ENCODE results near the gene RFC5.
A peak's percentile ranks its signal among the peaks of the same experiment; 100 is the strongest.

The RFC5 gene

DNA sequence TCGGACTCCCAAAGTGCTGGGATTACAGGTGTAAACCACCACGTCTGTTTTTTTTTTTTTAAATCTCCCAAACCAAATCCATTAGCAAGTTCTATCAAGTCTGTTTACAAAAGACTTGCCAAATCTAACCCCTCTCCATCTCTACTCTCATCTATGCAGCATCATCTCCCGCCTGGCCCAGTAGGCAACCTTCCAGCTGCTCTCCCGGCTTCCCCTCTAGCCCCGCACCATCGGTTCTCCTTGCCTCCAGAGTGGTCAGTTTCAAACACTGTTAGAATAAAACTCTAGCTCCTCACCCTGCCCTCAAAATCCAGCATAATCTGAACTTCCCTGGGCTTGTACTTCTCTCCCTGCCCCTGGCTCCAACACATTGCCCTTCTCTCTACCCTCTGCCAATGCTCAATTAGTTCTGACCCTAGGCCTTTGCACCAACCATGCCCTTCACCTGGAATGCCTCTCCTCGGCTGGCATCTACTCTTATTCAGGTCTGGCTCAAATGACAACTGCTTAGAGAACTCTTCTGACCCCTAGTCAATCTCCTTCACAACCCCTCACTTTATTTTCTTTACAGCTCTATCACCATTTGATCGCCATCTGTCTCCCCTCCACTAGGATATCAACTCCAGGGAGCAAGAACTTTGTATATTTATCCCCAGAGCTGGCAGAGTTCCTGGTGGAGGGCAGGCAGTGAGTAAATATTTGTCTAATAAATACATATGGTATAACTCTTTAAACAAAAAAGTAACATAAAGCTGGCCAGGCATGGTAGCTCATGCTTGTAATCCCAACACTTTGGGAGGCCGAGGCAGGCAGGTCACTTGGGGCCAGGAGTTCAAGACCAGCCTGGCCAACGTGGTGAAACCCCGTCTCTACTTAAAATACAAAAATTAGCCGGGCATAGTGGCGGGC, 39.6 kb downstream of the RFC5 start:
- Histone ChIP-seq H3K36me3 (ENCODE audit: control insufficient read depth, insufficient read depth, low read length) (no peaks in the 10 kb centered on the region), H3K9ac (ENCODE audit: low read length) (no peak overlapping the region), H3K27me3 (ENCODE audit: control insufficient read depth, insufficient read depth, low read length) (no peaks in the 10 kb centered on the region), H3K4me3 (ENCODE audit: low read length) (peak overlapping the region; percentile 9), H3K4me1 (ENCODE audit: control insufficient read depth, insufficient read depth, low read length) (peaks cover 66% of the 10 kb centered on the region), H3K9me3 (ENCODE audit: control insufficient read depth, low read length) (no peaks in the 10 kb centered on the region)

DNA sequence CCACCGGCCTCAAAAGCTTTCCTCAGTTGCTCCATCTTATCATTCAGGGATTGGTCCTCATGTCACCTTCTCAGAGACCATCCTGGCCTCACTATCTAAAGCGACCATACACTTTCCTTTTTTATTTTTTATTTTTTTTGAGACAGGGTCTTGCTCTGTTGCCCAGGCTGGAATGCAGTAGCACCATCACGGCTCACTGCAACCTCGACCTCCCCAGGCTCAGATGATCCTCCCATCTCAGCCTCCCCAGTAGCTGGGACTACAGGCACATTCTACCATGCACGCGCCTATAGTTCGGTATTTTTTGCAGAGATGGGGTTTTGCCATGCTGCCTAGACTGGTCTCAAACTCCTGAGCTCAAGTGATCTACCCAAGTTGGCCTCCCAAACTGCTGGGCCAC, 41.7 kb downstream of the RFC5 start:
- Histone ChIP-seq H3K4me3 (ENCODE audit: low read length) (no peak overlapping the region), H3K36me3 (ENCODE audit: control insufficient read depth, insufficient read depth, low read length) (no peaks in the 10 kb centered on the region), H3K9ac (ENCODE audit: low read length) (no peak overlapping the region), H3K9me3 (ENCODE audit: control insufficient read depth, low read length) (no peaks in the 10 kb centered on the region), H3K4me1 (ENCODE audit: control insufficient read depth, insufficient read depth, low read length) (peaks cover 59% of the 10 kb centered on the region), H3K27me3 (ENCODE audit: control insufficient read depth, insufficient read depth, low read length) (no peaks in the 10 kb centered on the region)

DNA sequence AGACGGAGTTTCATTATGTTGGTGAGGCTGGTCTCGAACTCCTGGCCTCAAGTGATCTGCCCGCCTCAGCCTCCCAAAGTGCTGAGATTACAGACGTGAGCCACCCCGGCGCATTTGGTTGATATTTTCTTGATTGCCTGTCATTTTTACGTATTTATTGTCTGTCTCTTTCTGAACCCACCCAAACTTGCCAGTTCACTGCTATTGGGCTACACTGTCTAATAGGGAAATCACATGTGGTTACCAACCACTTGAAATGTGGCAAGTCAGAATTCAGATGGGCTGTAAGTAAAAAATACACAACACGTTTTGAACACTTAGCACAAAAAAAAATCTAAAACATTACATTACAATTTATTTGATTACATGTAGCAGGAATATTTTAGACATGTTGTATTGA, 42.4 kb downstream of the RFC5 start:
- no peaks in the 10 kb centered on the region for H3K27me3 ChIP-seq (ENCODE audit: control insufficient read depth, insufficient read depth, low read length)
- H3K9me3 ChIP-seq (ENCODE audit: control insufficient read depth, low read length), result no peaks in the 10 kb centered on the region
- no peaks in the 10 kb centered on the region for H3K36me3 ChIP-seq (ENCODE audit: control insufficient read depth, insufficient read depth, low read length)
- no peak overlapping the region for H3K4me3 ChIP-seq (ENCODE audit: low read length)
- peak overlapping the region; percentile 97 for H3K9ac ChIP-seq (ENCODE audit: low read length)
- peaks cover 59% of the 10 kb centered on the region for H3K4me1 ChIP-seq (ENCODE audit: control insufficient read depth, insufficient read depth, low read length)

DNA sequence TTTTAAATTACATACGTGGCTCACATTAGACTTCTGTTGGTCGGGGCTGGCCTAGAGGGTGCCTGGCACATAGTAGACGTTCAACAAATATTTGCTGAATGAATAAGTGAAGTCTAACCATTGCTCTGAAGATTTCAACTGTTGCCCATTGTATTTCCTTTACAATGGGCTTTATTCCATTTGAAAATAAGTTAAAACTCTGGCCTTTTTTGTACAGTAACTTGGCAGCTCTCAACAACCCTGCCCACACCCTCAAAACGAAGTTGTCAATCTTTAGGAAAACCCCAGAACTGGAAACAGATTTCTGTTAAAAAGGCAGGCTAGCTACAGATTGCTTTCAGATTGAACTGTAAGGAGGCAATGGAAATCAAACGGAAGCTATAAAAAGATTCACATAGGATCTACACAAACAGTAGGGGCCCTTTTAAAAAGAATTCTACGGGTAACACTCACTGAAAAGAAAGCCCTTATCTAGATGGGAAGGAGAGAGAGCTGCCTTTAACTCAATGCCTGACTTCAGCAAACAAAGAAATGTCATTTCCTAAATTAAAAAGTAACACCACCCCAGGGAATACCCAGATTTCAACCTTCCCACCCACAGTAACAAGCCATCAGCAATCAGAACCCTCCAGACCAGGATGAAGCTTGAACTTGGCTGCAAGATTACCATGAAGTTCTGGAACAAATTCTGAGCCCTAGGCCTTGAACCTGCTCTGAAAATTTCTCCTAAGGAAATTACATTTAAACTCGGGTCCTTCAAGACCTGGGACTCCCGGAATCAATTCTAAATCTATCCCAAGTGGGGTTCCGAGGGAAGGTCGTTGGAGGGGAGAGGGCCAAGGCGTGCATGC, 43.1 kb downstream of the RFC5 start:
- Histone ChIP-seq H3K27me3 (ENCODE audit: control insufficient read depth, insufficient read depth, low read length) (no peaks in the 10 kb centered on the region), H3K4me1 (ENCODE audit: control insufficient read depth, insufficient read depth, low read length) (peaks cover 62% of the 10 kb centered on the region), H3K4me3 (ENCODE audit: low read length) (peak overlapping the region; percentile 85)

DNA sequence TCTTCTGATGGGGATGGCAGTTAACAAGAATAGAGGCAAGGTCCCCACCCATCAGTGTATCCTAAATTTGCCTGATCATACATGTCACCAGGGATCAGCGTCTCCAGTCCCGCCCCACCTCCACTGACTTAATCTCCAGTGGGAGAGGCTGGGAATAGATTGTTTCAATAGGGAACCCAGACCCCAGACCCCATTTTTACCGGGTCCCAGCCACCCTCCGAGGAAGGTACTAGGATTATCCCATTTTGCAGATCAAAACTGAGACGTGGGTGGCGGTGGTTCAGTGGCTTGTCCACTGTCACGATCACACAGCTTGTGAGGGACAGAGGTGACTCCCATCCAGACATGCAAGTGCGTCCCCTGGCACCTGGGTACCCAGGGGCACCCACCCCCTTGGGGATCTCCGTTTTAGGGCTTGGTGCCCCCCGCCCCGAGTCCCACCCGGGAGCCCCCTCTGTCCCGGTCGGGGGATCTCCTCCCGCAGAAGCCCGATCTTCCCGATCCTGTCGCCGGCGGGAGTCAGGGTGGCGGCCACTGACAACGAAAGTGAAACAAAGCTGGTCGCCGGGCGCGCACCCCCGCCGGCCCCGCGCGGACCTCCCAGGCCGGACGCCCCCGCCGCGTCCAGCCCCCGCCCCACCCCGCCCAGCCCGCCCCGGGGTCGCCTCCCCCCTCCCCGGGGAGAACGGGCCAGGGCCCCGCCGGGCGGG, 44.0 kb downstream of the RFC5 start:
- H3K4me1 ChIP-seq (ENCODE audit: control insufficient read depth, insufficient read depth, low read length), result peaks cover 62% of the 10 kb centered on the region
- H3K9me3 ChIP-seq (ENCODE audit: control insufficient read depth, low read length), result no peaks in the 10 kb centered on the region
- no peaks in the 10 kb centered on the region for H3K36me3 ChIP-seq (ENCODE audit: control insufficient read depth, insufficient read depth, low read length)
- no peaks in the 10 kb centered on the region for H3K27me3 ChIP-seq (ENCODE audit: control insufficient read depth, insufficient read depth, low read length)
- H3K9ac ChIP-seq (ENCODE audit: low read length), result peak overlapping the region; percentile 97
- H3K4me3 ChIP-seq (ENCODE audit: low read length), result peak overlapping the region; percentile 85

More for the DNA sequence above, 43.1 kb downstream of the RFC5 start:
- Histone ChIP-seq H3K36me3 (ENCODE audit: control insufficient read depth, insufficient read depth, low read length) (no peaks in the 10 kb centered on the region), H3K9ac (ENCODE audit: low read length) (peak overlapping the region; percentile 97), H3K9me3 (ENCODE audit: control insufficient read depth, low read length) (no peaks in the 10 kb centered on the region)

GRCh38 chr12:118061011-118061872, 44.7 kb downstream of the RFC5 start, which contains the start of gene WSB2:
WSB2 (minus strand) TSS chr12:118061179; CDS start chr12:118061048, 131 bp downstream.
- no peaks in the 10 kb centered on the region for H3K36me3 ChIP-seq (ENCODE audit: control insufficient read depth, insufficient read depth, low read length)
- H3K9ac ChIP-seq (ENCODE audit: low read length), result peak within 1 kb of the TSS; percentile 100
- peaks cover 55% of the 10 kb centered on the region for H3K4me1 ChIP-seq (ENCODE audit: control insufficient read depth, insufficient read depth, low read length)
- H3K27me3 ChIP-seq (ENCODE audit: control insufficient read depth, insufficient read depth, low read length), result no peaks in the 10 kb centered on the region
- no peaks in the 10 kb centered on the region for H3K9me3 ChIP-seq (ENCODE audit: control insufficient read depth, low read length)
- peak within 1 kb of the TSS; percentile 94 for H3K4me3 ChIP-seq (ENCODE audit: low read length)

DNA sequence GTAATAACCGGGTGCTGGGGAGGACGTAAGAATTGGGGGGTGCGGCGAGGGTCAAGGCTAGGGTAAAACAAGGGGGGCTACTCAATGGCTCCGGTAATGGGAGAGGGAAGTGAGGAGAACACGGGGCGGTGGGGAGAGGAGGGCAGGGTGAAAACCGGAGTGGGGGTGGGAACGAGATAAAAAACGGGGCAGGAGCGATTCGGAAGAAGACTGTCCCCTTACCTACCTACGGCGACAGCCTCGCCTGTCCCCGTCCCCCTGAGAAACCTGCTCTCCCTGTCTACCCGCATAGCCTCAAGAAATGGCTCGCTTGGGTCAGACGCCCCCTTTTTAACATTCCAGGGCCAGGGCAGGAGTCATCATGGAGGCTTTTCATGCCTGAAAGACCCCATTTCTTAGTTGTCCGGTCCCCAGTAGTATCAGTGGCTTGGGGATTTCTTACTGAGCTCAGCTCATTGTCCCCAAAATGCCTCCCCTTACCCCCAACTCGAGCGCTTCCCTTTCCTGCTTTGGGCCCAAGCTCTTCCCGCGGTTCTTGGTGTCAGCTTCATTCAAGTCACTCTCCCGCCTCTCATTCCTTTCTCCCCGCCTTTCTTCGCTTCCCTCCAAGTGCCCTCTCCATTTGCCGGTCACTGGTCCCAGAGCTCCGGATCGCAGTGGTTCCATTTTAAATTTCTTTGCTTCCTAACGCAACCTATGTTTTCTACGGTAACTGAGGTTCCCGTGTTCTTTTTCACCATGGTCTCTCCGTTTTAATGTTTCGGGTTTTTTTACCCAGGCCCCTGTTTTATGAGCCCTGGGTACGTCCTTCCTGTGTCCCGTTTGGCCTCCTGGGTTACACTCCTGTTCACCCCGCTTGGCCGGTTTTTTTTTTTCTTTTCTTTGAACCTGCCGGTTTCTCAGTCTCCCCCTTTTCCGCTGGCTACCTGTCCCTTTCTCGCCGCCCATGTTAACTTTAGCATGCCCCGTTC, 45.7 kb downstream of the RFC5 start:
- no peaks in the 10 kb centered on the region for H3K9me3 ChIP-seq (ENCODE audit: control insufficient read depth, low read length)
- no peaks in the 10 kb centered on the region for H3K36me3 ChIP-seq (ENCODE audit: control insufficient read depth, insufficient read depth, low read length)
- peak overlapping the region; percentile 100 for H3K9ac ChIP-seq (ENCODE audit: low read length)
- no peaks in the 10 kb centered on the region for H3K27me3 ChIP-seq (ENCODE audit: control insufficient read depth, insufficient read depth, low read length)
- H3K4me1 ChIP-seq (ENCODE audit: control insufficient read depth, insufficient read depth, low read length), result peaks cover 46% of the 10 kb centered on the region
- peak overlapping the region; percentile 94 for H3K4me3 ChIP-seq (ENCODE audit: low read length)

DNA sequence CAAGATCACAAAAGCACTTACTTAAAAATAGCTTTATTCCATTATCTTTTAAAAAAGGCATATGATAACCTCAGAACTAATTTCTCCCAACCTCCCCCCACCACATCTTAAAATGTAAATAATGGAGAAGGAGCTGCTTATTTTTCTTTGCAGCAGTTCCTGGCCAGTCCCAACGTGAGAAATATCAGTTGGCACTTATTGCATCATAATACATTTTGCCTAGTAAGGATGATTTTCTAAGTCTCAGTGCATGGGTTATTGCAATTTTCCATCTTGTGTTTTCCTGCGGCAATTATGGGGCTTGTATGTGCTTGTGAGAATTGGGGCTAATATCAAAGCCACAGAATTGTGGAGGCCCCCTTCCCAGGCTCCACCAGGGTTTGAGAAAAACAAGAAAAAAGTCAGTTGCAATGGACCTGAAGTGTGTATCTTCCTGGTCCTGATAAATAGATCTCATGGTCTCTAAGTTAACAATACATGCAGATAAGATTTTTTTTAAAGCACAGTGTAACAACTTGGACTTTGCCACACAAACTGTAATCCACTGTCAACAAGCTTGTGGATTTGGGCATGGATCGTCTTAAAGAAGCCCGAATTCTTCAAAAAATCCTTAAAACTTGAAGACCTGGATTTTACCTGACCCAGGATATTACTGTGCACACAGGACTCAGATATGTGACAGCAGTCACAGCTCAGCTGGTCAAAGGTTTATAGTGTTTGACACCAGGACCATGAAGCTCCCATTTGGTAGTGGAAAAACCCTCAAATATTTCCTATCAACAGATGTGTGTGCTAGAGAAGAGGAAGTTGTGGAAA, 47.3 kb downstream of the RFC5 start:
- no peaks in the 10 kb centered on the region for H3K27me3 ChIP-seq (ENCODE audit: control insufficient read depth, insufficient read depth, low read length)
- no peak overlapping the region for H3K9ac ChIP-seq (ENCODE audit: low read length)
- peaks cover 36% of the 10 kb centered on the region for H3K4me1 ChIP-seq (ENCODE audit: control insufficient read depth, insufficient read depth, low read length)
- H3K9me3 ChIP-seq (ENCODE audit: control insufficient read depth, low read length), result no peaks in the 10 kb centered on the region
- H3K36me3 ChIP-seq (ENCODE audit: control insufficient read depth, insufficient read depth, low read length), result no peaks in the 10 kb centered on the region
- H3K4me3 ChIP-seq (ENCODE audit: low read length), result no peak overlapping the region

DNA sequence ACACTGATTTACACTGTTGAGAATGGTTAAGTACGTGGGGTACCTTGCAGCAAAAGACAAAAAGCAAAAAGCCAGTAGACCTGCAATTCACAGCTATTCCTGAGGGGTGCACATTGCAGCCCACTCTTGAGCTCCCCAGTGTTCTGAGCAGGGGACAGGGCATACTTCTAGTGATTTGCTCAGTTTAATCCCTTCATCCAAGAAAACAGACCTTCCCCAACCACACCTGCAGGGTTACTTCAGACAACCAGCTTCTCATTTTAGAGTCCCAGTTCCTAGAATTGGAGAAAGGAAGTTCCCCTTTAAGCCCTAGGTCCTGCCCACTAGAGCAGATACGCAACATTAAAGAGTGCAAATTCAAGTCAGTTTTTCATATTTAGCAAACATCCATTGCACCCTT, 48.1 kb downstream of the RFC5 start:
- Histone ChIP-seq H3K27me3 (ENCODE audit: control insufficient read depth, insufficient read depth, low read length) (no peaks in the 10 kb centered on the region), H3K36me3 (ENCODE audit: control insufficient read depth, insufficient read depth, low read length) (no peaks in the 10 kb centered on the region), H3K9ac (ENCODE audit: low read length) (no peak overlapping the region), H3K4me3 (ENCODE audit: low read length) (no peak overlapping the region), H3K9me3 (ENCODE audit: control insufficient read depth, low read length) (no peaks in the 10 kb centered on the region), H3K4me1 (ENCODE audit: control insufficient read depth, insufficient read depth, low read length) (peaks cover 28% of the 10 kb centered on the region)

GRCh38 chr12:118065380-118065779, 48.9 kb downstream of the RFC5 start:
- no peaks in the 10 kb centered on the region for H3K27me3 ChIP-seq (ENCODE audit: control insufficient read depth, insufficient read depth, low read length)
- H3K9me3 ChIP-seq (ENCODE audit: control insufficient read depth, low read length), result no peaks in the 10 kb centered on the region
- H3K9ac ChIP-seq (ENCODE audit: low read length), result no peak overlapping the region
- H3K4me3 ChIP-seq (ENCODE audit: low read length), result no peak overlapping the region
- H3K36me3 ChIP-seq (ENCODE audit: control insufficient read depth, insufficient read depth, low read length), result no peaks in the 10 kb centered on the region
- peaks cover 22% of the 10 kb centered on the region for H3K4me1 ChIP-seq (ENCODE audit: control insufficient read depth, insufficient read depth, low read length)

Measured in mucosa of stomach (tissue), 1 donor.